Activated CD4-positive, alpha-beta memory T cell treated with anti-CD3 and anti-CD28 coated beads, Interleukin-2, amount 10 ng/mL, durations not matched to agents 7 days and 5 days (primary cell): ENCODE results near the gene N4BP2L2. TPM values are rescaled to one million over a fixed set of nuclear protein-coding genes. Genes with fewer than 3 reads are reported as not detected.

ENCODE experiments used
- CTCF ChIA-PET: fragments of 350-600 bp; sonication (Branson Sonifier 250); formaldehyde crosslinking; loops from one replicate; lab custom pipeline; 2021; ENCODE audit warnings: antibody characterized with exemption, inconsistent platforms; lab: Charles Lee
- POLR2A ChIA-PET: fragments of 350-600 bp; sonication (Branson Sonifier 250); formaldehyde crosslinking; loops from one replicate; lab custom pipeline; 2021; ENCODE audit warnings: antibody characterized with exemption; lab: Charles Lee
- DNase-seq: peaks from one replicate; pipeline ENCODE4 v3.0.0-alpha.2; 2020
- H3K27ac Mint-ChIP-seq: one replicate; pipeline ENCODE4 v1.8.0; 2021; ENCODE audit warnings: mild to moderate bottlenecking, mixed read lengths
- H3K27me3 Mint-ChIP-seq: one replicate; pipeline ENCODE4 v1.8.0; 2021; ENCODE audit warnings: mixed read lengths
- H3K36me3 Mint-ChIP-seq: one replicate; pipeline ENCODE4 v1.8.0; 2021; ENCODE audit warnings: low read depth, mixed read lengths
- H3K4me1 Mint-ChIP-seq: one replicate; pipeline ENCODE4 v1.8.0; 2021; ENCODE audit warnings: mixed read lengths
- H3K4me3 Mint-ChIP-seq: one replicate; pipeline ENCODE4 v1.8.0; 2021; ENCODE audit warnings: mild to moderate bottlenecking, mixed read lengths
- H3K9me3 Mint-ChIP-seq: one replicate; pipeline ENCODE4 v1.8.0; 2021; ENCODE audit warnings: mixed read lengths
- total RNA-seq, 2 experiments: library from RNA; stranded (reverse); gene quantifications; one replicate each; pipeline ENCODE4 v1.2.3, GENCODE V29; 2021

N4BP2L2 gene
- total RNA-seq, 2 experiments from 2014 or later, result 119 to 126 TPM

GRCh38 chr13:32525766-32526165, 12.8 kb downstream of the N4BP2L2 start:
- ChIA-PET POLR2A (interaction anchor here (1.1 to 1.2 kb wide), 2 partner anchors 10 to 211 kb away, joined by 3 read pairs; partner anchors contain the start of gene ZAR1L), CTCF (interaction anchor here (0.6 kb wide), 1 partner anchor 75 kb away, joined by 3 read pairs; no protein-coding TSS in a partner anchor)
- Mint-ChIP-seq H3K4me1 (peaks cover 42% of the 10 kb centered on the region), H3K27ac (no peak overlapping the region), H3K9me3 (no peaks in the 10 kb centered on the region), H3K27me3 (no peaks in the 10 kb centered on the region), H3K36me3 (peaks cover 62% of the 10 kb centered on the region), H3K4me3 (no peak overlapping the region)
- DNase-seq, result no peak

DNA sequence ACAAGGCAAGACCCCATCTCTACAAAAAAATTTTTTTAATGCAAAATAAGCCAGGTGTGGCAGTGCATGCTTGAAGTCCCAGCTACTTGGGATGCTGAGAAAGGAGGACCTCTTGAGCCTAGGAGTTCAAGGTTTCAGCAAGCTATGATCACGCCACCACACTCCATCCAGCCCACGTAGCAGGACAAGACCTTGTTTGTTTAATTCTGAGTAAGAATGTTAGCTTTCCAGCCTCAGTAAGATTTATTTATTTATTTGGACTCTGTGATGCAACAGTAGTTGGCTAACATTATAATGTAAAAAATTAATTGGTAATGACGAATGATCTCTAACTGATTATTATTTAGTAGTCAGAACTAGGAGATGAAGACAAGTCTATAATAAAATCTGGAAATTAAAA, 23.3 kb downstream of the N4BP2L2 start:
- Mint-ChIP-seq H3K27me3 (no peaks in the 10 kb centered on the region), H3K27ac (no peak overlapping the region), H3K9me3 (no peaks in the 10 kb centered on the region), H3K36me3 (peaks cover 57% of the 10 kb centered on the region), H3K4me3 (no peak overlapping the region), H3K4me1 (peaks cover 8% of the 10 kb centered on the region)
- ChIA-PET CTCF (no interaction called here), POLR2A (no interaction called here)
- no peak for DNase-seq

DNA sequence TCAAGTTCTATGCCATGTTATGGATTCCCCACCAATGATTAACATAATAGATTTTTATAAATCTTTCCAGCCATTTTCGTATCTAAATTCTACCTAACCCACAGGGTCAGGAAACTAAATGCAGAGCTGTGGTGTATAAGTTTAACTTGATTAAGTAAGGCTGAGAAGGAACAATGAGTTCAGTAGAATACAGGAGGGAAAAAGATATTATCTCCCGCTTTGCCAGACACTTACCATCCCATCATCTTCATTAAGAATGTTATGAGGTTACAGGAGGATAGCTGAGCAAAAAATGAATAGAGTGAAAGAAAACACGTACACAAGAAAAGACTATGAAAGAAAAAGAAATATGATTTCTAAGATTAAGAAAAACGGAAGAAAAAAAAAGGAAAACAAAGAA, 27.1 kb downstream of the N4BP2L2 start:
- H3K36me3 Mint-ChIP-seq, result peaks cover 47% of the 10 kb centered on the region
- ChIA-PET CTCF (no interaction called here), POLR2A (no interaction called here)
- no peak for DNase-seq
- H3K27me3 Mint-ChIP-seq, result no peaks in the 10 kb centered on the region
- no peak overlapping the region for H3K4me3 Mint-ChIP-seq
- H3K27ac Mint-ChIP-seq, result no peak overlapping the region
- no peaks in the 10 kb centered on the region for H3K9me3 Mint-ChIP-seq
- H3K4me1 Mint-ChIP-seq, result peaks cover 4% of the 10 kb centered on the region

DNA sequence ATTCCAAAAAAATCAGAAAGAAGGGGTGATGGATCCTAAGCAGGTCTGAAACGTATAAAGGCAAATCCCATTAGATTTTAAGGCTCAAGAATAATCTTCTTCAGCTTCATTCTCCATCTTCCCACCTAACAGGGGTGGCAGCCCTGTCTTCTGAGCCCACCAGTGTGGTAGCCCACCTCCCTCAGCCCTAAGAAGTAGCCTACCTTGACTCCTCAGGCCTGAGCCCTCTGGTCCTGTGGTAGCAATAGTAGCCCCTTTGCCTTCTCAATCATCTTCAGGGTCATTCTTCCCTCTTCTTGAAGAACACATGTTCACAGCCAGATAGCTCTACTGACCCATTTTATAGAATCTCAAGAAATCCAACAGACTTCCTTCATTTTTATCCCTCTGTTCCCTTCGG, 33.7 kb downstream of the N4BP2L2 start:
- H3K27me3 Mint-ChIP-seq, result no peaks in the 10 kb centered on the region
- POLR2A ChIA-PET, result no interaction called here
- H3K9me3 Mint-ChIP-seq, result no peaks in the 10 kb centered on the region
- no peak overlapping the region for H3K27ac Mint-ChIP-seq
- H3K4me3 Mint-ChIP-seq, result no peak overlapping the region
- no peak for DNase-seq
- CTCF ChIA-PET, result no interaction called here
- peaks cover 18% of the 10 kb centered on the region for H3K36me3 Mint-ChIP-seq
- no peaks in the 10 kb centered on the region for H3K4me1 Mint-ChIP-seq

DNA sequence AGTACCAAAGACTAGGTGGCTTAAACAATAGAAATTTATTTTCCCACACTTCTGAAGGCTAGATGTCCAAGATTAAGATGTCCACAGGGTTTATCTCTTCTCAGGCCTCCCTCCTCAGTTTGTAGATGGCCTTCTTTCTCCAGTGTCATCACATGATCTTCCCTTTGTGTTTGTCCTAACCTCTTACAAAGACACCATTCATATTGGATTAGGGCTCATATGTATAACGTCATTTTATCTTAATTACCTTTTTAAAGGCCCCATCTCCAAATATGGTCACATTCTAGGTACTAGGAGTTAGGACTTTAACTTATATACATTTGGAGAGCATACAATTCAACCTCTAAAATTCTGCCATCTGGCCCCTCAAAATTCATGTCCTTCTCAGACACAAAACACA, 34.3 kb downstream of the N4BP2L2 start:
- DNase-seq, result no peak
- ChIA-PET CTCF (no interaction called here), POLR2A (no interaction called here)
- H3K27ac Mint-ChIP-seq, result no peak overlapping the region
- H3K4me1 Mint-ChIP-seq, result no peaks in the 10 kb centered on the region
- H3K27me3 Mint-ChIP-seq, result no peaks in the 10 kb centered on the region
- H3K9me3 Mint-ChIP-seq, result no peaks in the 10 kb centered on the region
- H3K4me3 Mint-ChIP-seq, result no peak overlapping the region
- H3K36me3 Mint-ChIP-seq, result peaks cover 16% of the 10 kb centered on the region

GRCh38 chr13:32503727-32504126, 34.9 kb downstream of the N4BP2L2 start:
- DNase-seq, result no peak
- peaks cover 14% of the 10 kb centered on the region for H3K36me3 Mint-ChIP-seq
- no peaks in the 10 kb centered on the region for H3K4me1 Mint-ChIP-seq
- CTCF ChIA-PET, result no interaction called here
- H3K27me3 Mint-ChIP-seq, result no peaks in the 10 kb centered on the region
- H3K27ac Mint-ChIP-seq, result no peak overlapping the region
- H3K4me3 Mint-ChIP-seq, result no peak overlapping the region
- no peaks in the 10 kb centered on the region for H3K9me3 Mint-ChIP-seq
- POLR2A ChIA-PET, result no interaction called here

GRCh38 chr13:32501064-32501463, 37.5 kb downstream of the N4BP2L2 start:
- H3K27ac Mint-ChIP-seq, result no peak overlapping the region
- no peaks in the 10 kb centered on the region for H3K27me3 Mint-ChIP-seq
- peaks cover 9% of the 10 kb centered on the region for H3K4me1 Mint-ChIP-seq
- CTCF ChIA-PET, result interaction anchor here (0.7 kb wide), 1 partner anchor 156 kb away, joined by 4 read pairs; no protein-coding TSS in a partner anchor
- POLR2A ChIA-PET, result no interaction called here
- no peaks in the 10 kb centered on the region for H3K9me3 Mint-ChIP-seq
- no peak for DNase-seq
- no peak overlapping the region for H3K4me3 Mint-ChIP-seq
- peaks cover 13% of the 10 kb centered on the region for H3K36me3 Mint-ChIP-seq

DNA sequence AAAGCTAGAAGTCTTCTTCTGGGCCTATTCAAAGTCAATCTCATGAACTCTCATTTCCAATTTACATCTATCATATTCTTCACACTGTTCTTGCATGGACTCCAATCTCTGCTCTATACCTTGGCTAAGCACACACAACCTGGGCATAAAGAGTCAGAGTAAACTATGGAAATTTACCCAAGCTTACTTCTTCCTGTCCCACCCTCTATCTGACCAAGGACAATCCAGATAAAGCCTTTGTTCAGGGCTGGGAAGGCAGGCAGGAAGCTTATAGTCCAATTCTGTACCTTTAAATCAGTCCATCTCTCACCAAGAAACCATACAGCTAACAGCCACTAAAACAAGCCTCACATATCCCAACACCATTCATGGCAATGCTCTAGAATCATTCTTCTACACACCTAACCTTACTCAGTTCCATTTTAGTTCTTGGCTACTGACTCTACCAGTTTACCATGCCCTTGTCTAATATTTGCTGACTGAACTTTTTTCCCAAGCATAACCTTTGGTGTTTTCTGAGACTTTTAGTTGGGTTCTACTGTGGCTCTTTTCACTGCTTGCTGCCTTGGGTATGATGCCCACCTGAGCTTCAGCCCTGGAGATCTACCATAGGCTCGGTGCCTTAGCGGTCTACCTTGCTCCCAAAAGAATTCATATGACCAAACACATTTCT, 38.9 kb downstream of the N4BP2L2 start:
- no peaks in the 10 kb centered on the region for H3K9me3 Mint-ChIP-seq
- peaks cover 13% of the 10 kb centered on the region for H3K36me3 Mint-ChIP-seq
- ChIA-PET CTCF (interaction anchor here (0.8 kb wide), 1 partner anchor 590 kb away, joined by 3 read pairs; no protein-coding TSS in a partner anchor), POLR2A (interaction anchor here (0.6 kb wide), 1 partner anchor 169 kb away, joined by 3 read pairs; no protein-coding TSS in a partner anchor)
- H3K27ac Mint-ChIP-seq, result no peak overlapping the region
- no peak overlapping the region for H3K4me3 Mint-ChIP-seq
- peaks cover 9% of the 10 kb centered on the region for H3K4me1 Mint-ChIP-seq
- no peak for DNase-seq
- no peaks in the 10 kb centered on the region for H3K27me3 Mint-ChIP-seq

DNA sequence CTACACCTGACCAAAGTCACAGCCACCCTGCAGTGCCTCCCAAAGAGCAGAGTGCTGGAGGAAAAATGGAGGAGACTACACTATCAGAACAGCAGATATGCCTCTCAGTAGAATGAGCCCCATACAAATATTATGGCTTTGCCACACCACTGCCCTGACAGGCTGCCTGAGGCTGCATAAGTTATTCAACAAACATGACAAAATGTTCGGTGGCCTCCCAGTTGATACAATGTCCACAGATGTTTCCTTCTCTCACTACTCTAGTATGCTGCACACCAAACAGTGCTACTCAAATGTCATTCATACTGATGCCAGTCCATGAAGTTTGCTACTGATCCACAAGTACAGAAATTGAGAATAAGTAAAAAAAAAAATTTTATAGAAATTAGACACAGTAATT, 41.0 kb downstream of the N4BP2L2 start:
- Mint-ChIP-seq H3K4me1 (peaks cover 9% of the 10 kb centered on the region), H3K4me3 (no peak overlapping the region), H3K9me3 (no peaks in the 10 kb centered on the region), H3K36me3 (peaks cover 12% of the 10 kb centered on the region), H3K27ac (no peak overlapping the region), H3K27me3 (no peaks in the 10 kb centered on the region)
- ChIA-PET CTCF (no interaction called here), POLR2A (interaction anchor here (1.2 kb wide), 1 partner anchor 9 kb away, joined by 3 read pairs; no protein-coding TSS in a partner anchor)
- DNase-seq, result no peak

- Mint-ChIP-seq H3K4me3 (no peak overlapping the region), H3K36me3 (peaks cover 8% of the 10 kb centered on the region), H3K27ac (no peak overlapping the region), H3K4me1 (peaks cover 9% of the 10 kb centered on the region), H3K9me3 (no peaks in the 10 kb centered on the region), H3K27me3 (no peaks in the 10 kb centered on the region)
- CTCF ChIA-PET, result no interaction called here
- POLR2A ChIA-PET, result interaction anchor here (0.9 kb wide), 1 partner anchor 31 kb away, joined by 3 read pairs; no protein-coding TSS in a partner anchor
- no peak for DNase-seq
Observed at GRCh38 chr13:32496599-32497160, 41.9 kb downstream of the N4BP2L2 start.

- ChIA-PET POLR2A (interaction anchor here (0.9 kb wide), 1 partner anchor 32 kb away, joined by 3 read pairs; no protein-coding TSS in a partner anchor), CTCF (no interaction called here)
Observed at GRCh38 chr13:32495841-32496240, 42.8 kb downstream of the N4BP2L2 start.

GRCh38 chr13:32495429-32495828, 43.2 kb downstream of the N4BP2L2 start:
- H3K4me3 Mint-ChIP-seq, result no peak overlapping the region
- H3K36me3 Mint-ChIP-seq, result peaks cover 8% of the 10 kb centered on the region
- CTCF ChIA-PET, result no interaction called here
- H3K4me1 Mint-ChIP-seq, result peaks cover 9% of the 10 kb centered on the region
- H3K9me3 Mint-ChIP-seq, result no peaks in the 10 kb centered on the region
- no peak for DNase-seq
- H3K27ac Mint-ChIP-seq, result no peak overlapping the region
- POLR2A ChIA-PET, result no interaction called here
- H3K27me3 Mint-ChIP-seq, result no peaks in the 10 kb centered on the region

More at GRCh38 chr13:32495841-32496240, 42.8 kb downstream of the N4BP2L2 start:
- no peak for DNase-seq
- Mint-ChIP-seq H3K27me3 (no peaks in the 10 kb centered on the region), H3K36me3 (peaks cover 8% of the 10 kb centered on the region), H3K4me1 (peaks cover 9% of the 10 kb centered on the region), H3K4me3 (no peak overlapping the region), H3K27ac (no peak overlapping the region), H3K9me3 (no peaks in the 10 kb centered on the region)

DNA sequence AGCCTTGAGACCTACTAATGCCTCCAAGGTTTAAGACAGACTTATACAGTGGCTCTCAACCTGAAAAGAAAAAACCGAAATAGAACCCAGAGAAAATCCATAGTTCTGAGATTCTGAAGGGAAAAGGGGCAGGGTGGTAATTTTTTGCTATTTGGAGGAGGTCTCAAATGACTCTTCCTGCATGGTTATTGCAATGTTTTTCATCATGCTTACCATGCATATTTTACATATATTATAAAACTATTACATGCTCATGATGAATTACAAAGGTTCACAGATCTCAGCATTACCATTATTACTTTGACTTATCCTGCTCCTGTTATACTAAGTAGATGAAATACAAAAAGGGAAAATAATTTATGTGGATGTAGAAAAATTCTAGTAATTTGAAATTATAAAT, 47.6 kb downstream of the N4BP2L2 start:
- no peak for DNase-seq
- no peaks in the 10 kb centered on the region for H3K27me3 Mint-ChIP-seq
- H3K36me3 Mint-ChIP-seq, result peaks cover under 1% of the 10 kb centered on the region
- POLR2A ChIA-PET, result no interaction called here
- no peaks in the 10 kb centered on the region for H3K9me3 Mint-ChIP-seq
- H3K4me1 Mint-ChIP-seq, result no peaks in the 10 kb centered on the region
- no peak overlapping the region for H3K27ac Mint-ChIP-seq
- H3K4me3 Mint-ChIP-seq, result no peak overlapping the region
- CTCF ChIA-PET, result no interaction called here
